Glomerular visceral epithelial cell (primary cell): ENCODE measurements around the gene ATAD3A.

Experiments used
- DNase-seq: peaks from one replicate; pipeline ENCODE4 v3.0.0-alpha.2; 2016; ENCODE audit errors: extremely low spot score

ATAD3A gene

GRCh38 chr1:1539310-1540089, 27.5 kb downstream of the ATAD3A start:
- DNase-seq, result no peak

GRCh38 chr1:1540090-1540817, 28.3 kb downstream of the ATAD3A start, which contains the start of gene TMEM240:
TSS of gene TMEM240 (minus strand) at chr1:1540624. CDS start at chr1:1540346, 278 bp downstream.
- no peak for DNase-seq

- DNase-seq, result no peak
Measured at GRCh38 chr1:1540818-1541628, 29.1 kb downstream of the ATAD3A start.

- DNase-seq, result no peak
Measured at GRCh38 chr1:1541956-1542765, 30.2 kb downstream of the ATAD3A start.

GRCh38 chr1:1542766-1543705, 31.1 kb downstream of the ATAD3A start:
- no peak for DNase-seq

- no peak for DNase-seq
Measured at GRCh38 chr1:1543706-1544099, 31.7 kb downstream of the ATAD3A start.

- no peak for DNase-seq
Measured at GRCh38 chr1:1544544-1544943, 32.6 kb downstream of the ATAD3A start.

GRCh38 chr1:1545946-1546737, 34.2 kb downstream of the ATAD3A start:
- DNase-seq, result no peak

- DNase-seq, result no peak
Measured at GRCh38 chr1:1547011-1547410, 35.0 kb downstream of the ATAD3A start.

GRCh38 chr1:1547476-1547875, 35.5 kb downstream of the ATAD3A start:
- DNase-seq, result no peak

- no peak for DNase-seq
Measured at GRCh38 chr1:1548591-1548990, 36.6 kb downstream of the ATAD3A start.

GRCh38 chr1:1550087-1550486, 38.1 kb downstream of the ATAD3A start:
- DNase-seq, result no peak

GRCh38 chr1:1550591-1551432, 38.9 kb downstream of the ATAD3A start:
- no peak for DNase-seq

- no peak for DNase-seq
Measured at GRCh38 chr1:1551524-1552262, 39.7 kb downstream of the ATAD3A start.

- DNase-seq, result no peak
Measured at GRCh38 chr1:1552263-1552639, 40.3 kb downstream of the ATAD3A start.

GRCh38 chr1:1553821-1554494, 42.0 kb downstream of the ATAD3A start:
- DNase-seq, result no peak

- DNase-seq, result no peak
Measured at GRCh38 chr1:1554550-1554925, 42.6 kb downstream of the ATAD3A start.
